Body of pancreas (tissue), 4 donors: ENCODE data around the gene ASAP3. TPM values are rescaled to one million over a fixed set of nuclear protein-coding genes. Genes with fewer than 3 reads are reported as not detected.

Source experiments
- ATAC-seq: fragments of 150-250 bp; one replicate; pipeline ENCODE4 v1.9.1; 2016
- DNase-seq, 4 donors: peaks; one replicate each; pipeline ENCODE4 v3.0.0-alpha.2; 2019
- H3K27ac ChIP-seq, 4 donors: fragments of 200-600 bp; sonication (generic); 1 replicate in 3 of 4; 2 replicates in 1 of 4; pipeline versions ENCODE4 v1.5.1 to v1.6.1; 2016 to 2019; ENCODE audit warnings: mild to moderate bottlenecking in 1 of 4, mixed read lengths in 1 of 4, moderate library complexity in 1 of 4
- H3K27me3 ChIP-seq, 2 donors: fragments of 200-600 bp; sonication (generic); one replicate each; pipeline ENCODE4 v1.6.0; 2016; ENCODE audit warnings: mild to moderate bottlenecking in 1 of 2
- H3K36me3 ChIP-seq, 2 donors: fragments of 200-600 bp; sonication (generic); replicated peaks in 1 of 2; 2 replicates each; pipeline ENCODE4 v1.5.1; 2016; ENCODE audit warnings: low read depth in 2 of 2; ENCODE audit not compliant: insufficient read depth in 1 of 2
- H3K4me1 ChIP-seq: fragments of 200-600 bp; sonication (generic); one replicate; pipeline ENCODE4 v1.6.0; 2016
- H3K4me3 ChIP-seq, 2 donors: fragments of 200-600 bp; sonication (generic); 1 replicate in 1 of 2; 2 replicates in 1 of 2; pipeline ENCODE4 v1.5.1; 2016 to 2019
- H3K9me3 ChIP-seq, 3 donors: fragments of 200-600 bp; sonication (generic); 1 replicate in 2 of 3; 2 replicates in 1 of 3; pipeline ENCODE4 v1.5.1; 2016
- CTCF ChIP-seq, 7 experiments: fragments of 450-650 bp in 4 of 7; fragments of 200-600 bp in 3 of 7; sonication (generic) in 3 of 7; IDR thresholded peaks; one replicate each; pipeline ENCODE4 v1.5.1; 2016 to 2019; ENCODE audit warnings: antibody characterized with exemption in 7 of 7
- POLR2A ChIP-seq, 3 donors: fragments of 450-650 bp; IDR thresholded peaks; one replicate each; pipeline ENCODE4 v1.6.1; 2016; ENCODE audit warnings: antibody characterized with exemption in 3 of 3, mild to moderate bottlenecking in 2 of 3
- WGBS, 2 donors: methylation state at CpG; one replicate each; pipeline ENCODE4 v1.1.5; 2017; 5-methylcytosine and 5-hydroxymethylcytosine counted together
- intact Hi-C: fragments of 100-400 bp; cut with DNase I; formaldehyde crosslinking; loops from one replicate; pipeline ENCODE4 v1.15.1; 2023
- total RNA-seq, 2 donors: library from RNA; depleted of rRNA; stranded (reverse); fragments of >200 nt; gene quantifications; one replicate each; pipeline ENCODE4 v1.1.0, GENCODE V29; 2016

The ASAP3 gene
- total RNA-seq, 2 donors from 2014 or later: 27.4 to 39.4 TPM

GRCh38 chr1:23448846-23449245, 35.1 kb downstream of the ASAP3 start:
- H3K9me3 ChIP-seq: no peaks in the 10 kb centered on the region
- 48 to 77% methylated on average over 1 of the region's 1 CpG for WGBS, 2 donors
- DNase-seq: no peak
- no peak overlapping the region for H3K27ac ChIP-seq
- H3K4me1 ChIP-seq: peaks cover 22% of the 10 kb centered on the region
- intact Hi-C loops: no loop called here
- no peak for TF ChIP-seq POLR2A (IDR thresholded peaks at IDR 0.05)
- TF ChIP-seq CTCF (IDR thresholded peaks at IDR 0.05): no peak
- H3K36me3 ChIP-seq: no peaks in the 10 kb centered on the region
- no peak for ATAC-seq
- H3K27me3 ChIP-seq: no peaks in the 10 kb centered on the region
- H3K4me3 ChIP-seq: no peak overlapping the region

- Histone ChIP-seq H3K27ac (no peak overlapping the region), H3K27me3 (no peaks in the 10 kb centered on the region), H3K4me1 (peaks cover 8% of the 10 kb centered on the region), H3K9me3 (no peaks in the 10 kb centered on the region), H3K36me3 (no peaks in the 10 kb centered on the region), H3K4me3 (no peak overlapping the region)
- intact Hi-C loops: no loop called here
- 82 to 85% methylated on average over 6 to 8 of the region's 8 CpGs for WGBS, 2 donors
- TF ChIP-seq POLR2A (IDR thresholded peaks at IDR 0.05): no peak
- TF ChIP-seq CTCF (IDR thresholded peaks at IDR 0.05): no peak
- no peak for DNase-seq
- no peak for ATAC-seq
Measured at GRCh38 chr1:23446661-23447310, 37.2 kb downstream of the ASAP3 start.

- Histone ChIP-seq H3K36me3 (no peaks in the 10 kb centered on the region), H3K9me3 (no peaks in the 10 kb centered on the region), H3K4me3 (no peak overlapping the region), H3K27ac (no peak overlapping the region), H3K27me3 (no peaks in the 10 kb centered on the region), H3K4me1 (no peaks in the 10 kb centered on the region)
- WGBS, 2 donors: 87 to 94% methylated on average over 3 to 4 of the region's 4 CpGs
- no peak for TF ChIP-seq POLR2A (IDR thresholded peaks at IDR 0.05)
- TF ChIP-seq CTCF (IDR thresholded peaks at IDR 0.05): no peak
- ATAC-seq (no peak), DNase-seq (no peak)
- intact Hi-C loops: no loop called here
Measured at GRCh38 chr1:23444596-23445390, 39.2 kb downstream of the ASAP3 start.

- no peak overlapping the region for H3K4me3 ChIP-seq
- H3K27ac ChIP-seq: no peak overlapping the region
- WGBS, 2 donors: 68 to 83% methylated on average over 4 of the region's 4 CpGs
- H3K4me1 ChIP-seq: no peaks in the 10 kb centered on the region
- H3K36me3 ChIP-seq: no peaks in the 10 kb centered on the region
- DNase-seq: peak in 3 of 4 donors; percentile 30 to 70 (median 36)
- intact Hi-C loops: no loop called here
- no peaks in the 10 kb centered on the region for H3K27me3 ChIP-seq
- peak; percentile 63 for ATAC-seq
- H3K9me3 ChIP-seq: no peaks in the 10 kb centered on the region
- TF ChIP-seq POLR2A (IDR thresholded peaks at IDR 0.05) (no peak), CTCF (IDR thresholded peaks at IDR 0.05) (no peak)
Measured at GRCh38 chr1:23444104-23444533, 39.9 kb downstream of the ASAP3 start.
